ENCODE data around the gene PLP2.

DNA sequence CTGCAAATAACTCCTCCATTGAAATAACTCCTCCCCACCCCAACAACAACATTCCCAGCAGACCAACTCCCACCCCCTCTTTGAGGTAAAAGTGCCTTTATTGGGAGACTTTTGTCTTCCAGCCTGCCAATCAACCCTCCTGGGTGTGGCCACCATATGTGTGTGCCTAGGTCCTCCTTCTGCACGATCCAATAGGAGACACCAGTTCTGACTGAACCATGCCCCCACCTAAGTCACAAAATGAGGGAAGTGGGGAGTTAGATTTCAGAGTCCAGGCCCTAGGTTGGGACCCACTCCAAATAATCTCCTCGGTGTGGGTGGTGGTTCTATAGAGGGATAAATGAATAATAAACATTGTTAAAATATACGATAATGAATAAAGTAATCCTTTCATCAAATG is 3.0 kb downstream of the PLP2 start:
- no peak for TF ChIP-seq RAD21 (IDR thresholded peaks at IDR 0.05; ENCODE audit: low read length)
- TF ChIP-seq, protein P1, sequence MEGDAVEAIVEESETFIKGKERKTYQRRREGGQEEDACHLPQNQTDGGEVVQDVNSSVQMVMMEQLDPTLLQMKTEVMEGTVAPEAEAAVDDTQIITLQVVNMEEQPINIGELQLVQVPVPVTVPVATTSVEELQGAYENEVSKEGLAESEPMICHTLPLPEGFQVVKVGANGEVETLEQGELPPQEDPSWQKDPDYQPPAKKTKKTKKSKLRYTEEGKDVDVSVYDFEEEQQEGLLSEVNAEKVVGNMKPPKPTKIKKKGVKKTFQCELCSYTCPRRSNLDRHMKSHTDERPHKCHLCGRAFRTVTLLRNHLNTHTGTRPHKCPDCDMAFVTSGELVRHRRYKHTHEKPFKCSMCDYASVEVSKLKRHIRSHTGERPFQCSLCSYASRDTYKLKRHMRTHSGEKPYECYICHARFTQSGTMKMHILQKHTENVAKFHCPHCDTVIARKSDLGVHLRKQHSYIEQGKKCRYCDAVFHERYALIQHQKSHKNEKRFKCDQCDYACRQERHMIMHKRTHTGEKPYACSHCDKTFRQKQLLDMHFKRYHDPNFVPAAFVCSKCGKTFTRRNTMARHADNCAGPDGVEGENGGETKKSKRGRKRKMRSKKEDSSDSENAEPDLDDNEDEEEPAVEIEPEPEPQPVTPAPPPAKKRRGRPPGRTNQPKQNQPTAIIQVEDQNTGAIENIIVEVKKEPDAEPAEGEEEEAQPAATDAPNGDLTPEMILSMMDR (conservative IDR thresholded peaks at IDR 0.05; ENCODE audit: low read depth, low read length): no peak
- TF ChIP-seq RCOR1 (IDR thresholded peaks at IDR 0.05; ENCODE audit: insufficient replicate concordance, low read length): no peak
- no peak for TF ChIP-seq POLR2A (IDR thresholded peaks at IDR 0.05; ENCODE audit: low read depth, low read length)

Measured in IMR-90 (cell line).